HG02763 (cell line): ENCODE measurements around the gene MTR.
"Not testable (repeated sequence)": the region's sequence is repeated elsewhere in the genome, so short reads cannot be mapped to it uniquely, and the experiment has no call there.

Experiments
- ATAC-seq: cut with Tn5 transposase; IDR thresholded peaks from one replicate; pipeline ENCODE4 v1.9.1; 2021; ENCODE audit warnings: mild to moderate bottlenecking, moderate library complexity; ENCODE audit not compliant: unreplicated experiment

Gene MTR

GRCh38 chr1:236893626-236894545 lies 98.8 kb downstream of the MTR start:
- ATAC-seq, result no peak

- ATAC-seq, result no peak
Measured at GRCh38 chr1:236895665-236896387, 100.7 kb downstream of the MTR start.

- ATAC-seq, result no peak
Measured at GRCh38 chr1:236896716-236897115, 101.6 kb downstream of the MTR start.

- no peak for ATAC-seq
Measured at GRCh38 chr1:236904892-236905741, 110.0 kb downstream of the MTR start.

- ATAC-seq, result no peak
Measured at GRCh38 chr1:236907205-236907604, 112.1 kb downstream of the MTR start.

- no peak for ATAC-seq
Measured at GRCh38 chr1:236908669-236909068, 113.6 kb downstream of the MTR start.

GRCh38 chr1:236911047-236911446 lies 116.0 kb downstream of the MTR start:
- not testable (repeated sequence) for ATAC-seq

- ATAC-seq, result no peak
Measured at GRCh38 chr1:236913371-236914037, 118.4 kb downstream of the MTR start.

- ATAC-seq, result no peak
Measured at GRCh38 chr1:236914375-236914774, 119.3 kb downstream of the MTR start.

- ATAC-seq, result no peak
Measured at GRCh38 chr1:236916131-236916800, 121.2 kb downstream of the MTR start.

- no peak for ATAC-seq
Measured at GRCh38 chr1:236917448-236917847, 122.4 kb downstream of the MTR start.

- no peak for ATAC-seq
Measured at GRCh38 chr1:236920286-236920894, 125.3 kb downstream of the MTR start.

GRCh38 chr1:236921610-236922009 lies 126.5 kb downstream of the MTR start:
- ATAC-seq, result no peak

GRCh38 chr1:236922190-236922589 lies 127.1 kb downstream of the MTR start:
- ATAC-seq, result no peak

- ATAC-seq, result no peak
Measured at GRCh38 chr1:236925386-236925785, 130.3 kb downstream of the MTR start.

GRCh38 chr1:236930503-236930902 lies 135.4 kb downstream of the MTR start:
- ATAC-seq, result no peak

GRCh38 chr1:236938760-236939159 lies 143.7 kb downstream of the MTR start:
- no peak for ATAC-seq

GRCh38 chr1:236942431-236942830 lies 147.3 kb downstream of the MTR start:
- ATAC-seq, result no peak

- ATAC-seq, result no peak
Measured at GRCh38 chr1:236944556-236944955, 149.5 kb downstream of the MTR start.

- ATAC-seq, result no peak
Measured at GRCh38 chr1:236945002-236945401, 149.9 kb downstream of the MTR start.
